Esophagus muscularis mucosa (tissue), 4 donors: ENCODE measurements around the gene SHPK.

Experiments used
- CTCF ChIP-seq, 3 experiments: fragments of 200-600 bp in 2 of 3; fragments of 450-650 bp in 1 of 3; sonication (generic) in 2 of 3; IDR thresholded peaks; one replicate each; pipeline ENCODE4 v1.5.1; 2017 to 2019; ENCODE audit warnings: antibody characterized with exemption in 3 of 3, mild to moderate bottlenecking in 2 of 3, moderate library complexity in 1 of 3
- EP300 ChIP-seq: sonication (generic); formaldehyde crosslinking; IDR thresholded peaks from one replicate; pipeline ENCODE4 v1.6.1; 2017; ENCODE audit warnings: antibody characterized with exemption
- POLR2A ChIP-seq: fragments of 450-650 bp; IDR thresholded peaks from one replicate; pipeline ENCODE4 v1.6.1; 2017; ENCODE audit warnings: antibody characterized with exemption, moderate library complexity, mild to moderate bottlenecking, low read depth
- POLR2AphosphoS5 ChIP-seq, 2 donors: sonication (generic); formaldehyde crosslinking; IDR thresholded peaks; one replicate each; pipeline ENCODE4 v1.6.1; 2017; ENCODE audit warnings: antibody characterized with exemption in 2 of 2

- TF ChIP-seq POLR2AphosphoS5 (IDR thresholded peaks at IDR 0.05) (no peak), CTCF (IDR thresholded peaks at IDR 0.05) (no peak), EP300 (no peak), POLR2A (no peak)
Measured at GRCh38 chr17:3596804-3597464, 39.1 kb downstream of the SHPK start.
